ENCODE measurements around the gene PMEPA1. TPM values are rescaled to one million over a fixed set of nuclear protein-coding genes. Genes with fewer than 3 reads are reported as not detected.

The PMEPA1 gene
- polyA plus RNA-seq, 4 donors, result 4.0 to 12.7 (median 9.6) TPM

DNA sequence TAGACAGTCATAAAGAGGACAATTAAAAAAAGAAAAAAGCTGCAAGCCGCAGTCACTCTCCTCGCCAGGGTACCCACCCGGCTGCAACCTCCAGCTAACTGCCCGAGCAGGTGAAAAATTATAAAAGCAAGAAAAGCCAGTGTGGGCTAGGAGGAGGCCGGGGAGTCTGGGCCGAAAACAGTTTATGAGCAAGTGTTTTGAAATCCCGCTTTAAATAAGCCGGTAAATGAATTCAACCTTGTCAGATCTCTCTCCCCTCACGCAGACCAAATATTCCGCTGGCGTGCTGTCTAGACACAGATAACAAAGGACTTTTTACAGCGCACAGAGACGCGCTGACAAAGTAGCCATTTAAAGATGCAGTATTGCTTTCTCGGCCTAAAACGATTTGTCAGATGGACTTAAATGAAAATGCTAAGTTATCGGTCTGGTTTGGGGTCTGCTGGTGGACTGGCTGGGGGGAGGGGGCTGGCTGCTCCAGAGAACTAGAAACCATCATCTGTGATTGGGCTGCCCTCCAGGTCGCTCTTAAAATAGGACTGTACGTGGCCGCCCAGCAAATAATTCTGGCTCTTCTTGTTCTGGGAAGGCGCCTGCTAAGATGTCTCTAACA is 24.6 kb downstream of the PMEPA1 start:
- FAIRE-seq (no peak), DNase-seq (no peak)
- 62 to 80% (median 75%) methylated on average over 21 of the region's 21 CpGs for WGBS, 3 donors
- no peak overlapping the region for H3K4me3 ChIP-seq (ENCODE audit: low read depth in 1 of 3, low read length in 3 of 3)
- no peak overlapping the region for H3K27ac ChIP-seq (ENCODE audit: low read depth in 1 of 3, low read length in 2 of 3)
- no peaks in the 10 kb centered on the region for H3K27me3 ChIP-seq (ENCODE audit: control insufficient read depth in 3 of 3, insufficient read depth in 3 of 3, low read length in 3 of 3)
- peaks cover 0 to 15% (median 0%) of the 10 kb centered on the region in 3 donors for H3K36me3 ChIP-seq (ENCODE audit: control insufficient read depth in 3 of 3, insufficient read depth in 2 of 3, low read depth in 1 of 3, low read length in 3 of 3)
- H3K9me3 ChIP-seq (ENCODE audit: control insufficient read depth in 2 of 2, insufficient read depth in 1 of 2, low read depth in 1 of 2, low read length in 1 of 2), result no peaks in the 10 kb centered on the region
- peaks cover 0 to 9% (median 2%) of the 10 kb centered on the region in 3 donors for H3K4me1 ChIP-seq (ENCODE audit: control insufficient read depth in 3 of 3, insufficient read depth in 2 of 3, low read depth in 1 of 3, low read length in 2 of 3)

GRCh38 chr20:57684808-57685140 is 25.0 kb downstream of the PMEPA1 start:
- DNase-seq, result no peak
- WGBS, 3 donors, result 43 to 60% (median 55%) methylated on average over 5 of the region's 5 CpGs
- peaks cover 0 to 9% (median 2%) of the 10 kb centered on the region in 3 donors for H3K4me1 ChIP-seq (ENCODE audit: control insufficient read depth in 3 of 3, insufficient read depth in 2 of 3, low read depth in 1 of 3, low read length in 2 of 3)
- no peaks in the 10 kb centered on the region for H3K9me3 ChIP-seq (ENCODE audit: control insufficient read depth in 2 of 2, insufficient read depth in 1 of 2, low read depth in 1 of 2, low read length in 1 of 2)
- H3K27ac ChIP-seq (ENCODE audit: low read depth in 1 of 3, low read length in 2 of 3), result no peak overlapping the region
- peaks cover 0 to 15% (median 0%) of the 10 kb centered on the region in 3 donors for H3K36me3 ChIP-seq (ENCODE audit: control insufficient read depth in 3 of 3, insufficient read depth in 2 of 3, low read depth in 1 of 3, low read length in 3 of 3)
- FAIRE-seq, result no peak
- no peaks in the 10 kb centered on the region for H3K27me3 ChIP-seq (ENCODE audit: control insufficient read depth in 3 of 3, insufficient read depth in 3 of 3, low read length in 3 of 3)
- no peak overlapping the region for H3K4me3 ChIP-seq (ENCODE audit: low read depth in 1 of 3, low read length in 3 of 3)

- Histone ChIP-seq H3K9me3 (ENCODE audit: control insufficient read depth in 2 of 2, insufficient read depth in 1 of 2, low read depth in 1 of 2, low read length in 1 of 2) (peaks cover 0 to 1% of the 10 kb centered on the region in 2 donors), H3K4me1 (ENCODE audit: control insufficient read depth in 3 of 3, insufficient read depth in 2 of 3, low read depth in 1 of 3, low read length in 2 of 3) (peaks cover 0 to 9% (median 1%) of the 10 kb centered on the region in 3 donors), H3K36me3 (ENCODE audit: control insufficient read depth in 3 of 3, insufficient read depth in 2 of 3, low read depth in 1 of 3, low read length in 3 of 3) (peaks cover 0 to 17% (median 0%) of the 10 kb centered on the region in 3 donors), H3K27me3 (ENCODE audit: control insufficient read depth in 3 of 3, insufficient read depth in 3 of 3, low read length in 3 of 3) (no peaks in the 10 kb centered on the region), H3K4me3 (ENCODE audit: low read depth in 1 of 3, low read length in 3 of 3) (no peak overlapping the region), H3K27ac (ENCODE audit: low read depth in 1 of 3, low read length in 2 of 3) (no peak overlapping the region)
- DNase-seq (no peak), FAIRE-seq (no peak)
- 79 to 88% (median 87%) methylated on average over 26 of the region's 26 CpGs for WGBS, 3 donors
Measured at GRCh38 chr20:57683881-57684807, 25.7 kb downstream of the PMEPA1 start.

DNA sequence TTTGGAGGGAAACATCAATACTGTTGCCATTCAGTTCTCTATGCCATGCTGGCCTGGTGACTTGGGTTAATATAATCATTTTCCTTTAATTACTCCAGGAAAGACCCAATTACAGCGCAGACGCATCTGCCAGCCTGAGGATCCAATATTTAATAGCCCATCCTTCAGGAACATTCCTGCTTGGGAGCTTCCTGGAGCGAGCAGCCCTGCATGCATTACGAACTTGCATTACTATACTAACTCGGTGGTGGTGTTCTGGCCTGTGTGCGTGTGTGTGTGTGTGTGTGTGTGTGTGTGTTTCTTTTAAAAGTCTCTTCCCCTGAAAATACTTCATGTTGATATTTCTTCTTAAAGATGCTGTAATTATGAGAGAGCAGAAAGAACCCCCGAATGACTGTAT is 26.5 kb downstream of the PMEPA1 start:
- FAIRE-seq (no peak), DNase-seq (no peak)
- H3K27me3 ChIP-seq (ENCODE audit: control insufficient read depth in 3 of 3, insufficient read depth in 3 of 3, low read length in 3 of 3), result no peaks in the 10 kb centered on the region
- WGBS, 3 donors, result 60 to 79% (median 77%) methylated on average over 7 of the region's 7 CpGs
- H3K4me3 ChIP-seq (ENCODE audit: low read depth in 1 of 3, low read length in 3 of 3), result no peak overlapping the region
- peaks cover 0 to 9% (median 0%) of the 10 kb centered on the region in 3 donors for H3K4me1 ChIP-seq (ENCODE audit: control insufficient read depth in 3 of 3, insufficient read depth in 2 of 3, low read depth in 1 of 3, low read length in 2 of 3)
- peaks cover 0 to 3% of the 10 kb centered on the region in 2 donors for H3K9me3 ChIP-seq (ENCODE audit: control insufficient read depth in 2 of 2, insufficient read depth in 1 of 2, low read depth in 1 of 2, low read length in 1 of 2)
- peak overlapping the region in 1 of 3 donors; percentile 78 for H3K27ac ChIP-seq (ENCODE audit: low read depth in 1 of 3, low read length in 2 of 3)
- peaks cover 0 to 13% (median 0%) of the 10 kb centered on the region in 3 donors for H3K36me3 ChIP-seq (ENCODE audit: control insufficient read depth in 3 of 3, insufficient read depth in 2 of 3, low read depth in 1 of 3, low read length in 3 of 3)

GRCh38 chr20:57682184-57683101 is 27.4 kb downstream of the PMEPA1 start:
- no peak overlapping the region for H3K4me3 ChIP-seq (ENCODE audit: low read depth in 1 of 3, low read length in 3 of 3)
- peaks cover 0 to 3% of the 10 kb centered on the region in 2 donors for H3K9me3 ChIP-seq (ENCODE audit: control insufficient read depth in 2 of 2, insufficient read depth in 1 of 2, low read depth in 1 of 2, low read length in 1 of 2)
- 76 to 89% (median 88%) methylated on average over 28 of the region's 28 CpGs for WGBS, 3 donors
- FAIRE-seq (no peak), DNase-seq (no peak)
- peaks cover 0 to 13% (median 0%) of the 10 kb centered on the region in 3 donors for H3K36me3 ChIP-seq (ENCODE audit: control insufficient read depth in 3 of 3, insufficient read depth in 2 of 3, low read depth in 1 of 3, low read length in 3 of 3)
- peaks cover 0 to 9% (median 0%) of the 10 kb centered on the region in 3 donors for H3K4me1 ChIP-seq (ENCODE audit: control insufficient read depth in 3 of 3, insufficient read depth in 2 of 3, low read depth in 1 of 3, low read length in 2 of 3)
- peak overlapping the region in 2 of 3 donors; percentile 38 to 87 for H3K27ac ChIP-seq (ENCODE audit: low read depth in 1 of 3, low read length in 2 of 3)
- H3K27me3 ChIP-seq (ENCODE audit: control insufficient read depth in 3 of 3, insufficient read depth in 3 of 3, low read length in 3 of 3), result no peaks in the 10 kb centered on the region

DNA sequence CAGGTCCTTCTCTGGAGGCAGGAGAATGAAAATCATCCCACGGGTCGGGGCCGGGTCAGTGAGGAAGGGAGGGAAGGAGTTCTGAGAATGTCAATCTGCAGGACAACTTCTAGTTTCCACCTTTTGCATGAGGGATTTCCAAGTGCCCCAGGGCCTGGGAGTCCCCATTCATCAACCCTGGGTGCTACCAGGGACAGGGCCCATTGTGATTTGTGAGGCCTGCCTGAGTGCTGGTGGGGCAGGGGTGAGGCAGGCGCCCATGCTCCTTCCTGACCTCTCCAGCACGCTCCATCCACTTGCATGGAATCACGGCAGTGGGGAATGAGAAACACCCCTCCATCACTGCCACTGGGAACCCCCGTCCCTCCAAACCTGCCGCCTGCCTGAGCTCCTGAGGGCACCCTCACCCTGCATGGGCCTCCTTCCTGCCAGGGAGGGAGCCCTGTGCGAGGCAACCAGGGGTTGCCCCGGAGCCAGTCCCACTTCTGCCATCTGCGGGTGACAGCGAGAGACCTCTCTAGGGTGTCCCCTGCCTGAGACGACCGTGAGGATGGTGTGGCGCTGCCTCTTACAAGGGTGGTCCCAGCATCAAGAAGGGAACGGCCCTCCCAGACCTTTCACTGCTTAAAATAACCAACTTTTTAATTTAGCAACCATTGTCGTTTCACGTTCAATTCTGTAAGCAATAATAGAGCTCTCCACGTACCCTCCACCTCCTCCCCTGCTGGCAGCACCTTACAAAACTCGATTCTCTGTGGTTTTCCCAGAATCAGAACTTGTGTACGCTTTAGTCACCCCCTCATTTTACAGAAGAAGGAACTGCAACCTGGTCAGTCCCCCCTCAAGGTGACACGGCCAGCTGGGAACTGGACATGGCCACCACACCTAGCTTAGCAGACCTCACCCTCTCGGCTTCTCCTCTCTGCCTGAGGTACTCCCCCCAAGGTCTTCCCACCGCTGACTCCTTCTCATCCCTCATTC is 28.6 kb downstream of the PMEPA1 start:
- Histone ChIP-seq H3K27ac (ENCODE audit: low read depth in 1 of 3, low read length in 2 of 3) (peak overlapping the region in 1 of 3 donors; percentile 87), H3K4me3 (ENCODE audit: low read depth in 1 of 3, low read length in 3 of 3) (no peak overlapping the region), H3K36me3 (ENCODE audit: control insufficient read depth in 3 of 3, insufficient read depth in 2 of 3, low read depth in 1 of 3, low read length in 3 of 3) (peaks cover 0 to 11% (median 0%) of the 10 kb centered on the region in 3 donors), H3K4me1 (ENCODE audit: control insufficient read depth in 3 of 3, insufficient read depth in 2 of 3, low read depth in 1 of 3, low read length in 2 of 3) (peaks cover 0 to 12% (median 0%) of the 10 kb centered on the region in 3 donors), H3K27me3 (ENCODE audit: control insufficient read depth in 3 of 3, insufficient read depth in 3 of 3, low read length in 3 of 3) (no peaks in the 10 kb centered on the region), H3K9me3 (ENCODE audit: control insufficient read depth in 2 of 2, insufficient read depth in 1 of 2, low read depth in 1 of 2, low read length in 1 of 2) (peaks cover 0 to 3% of the 10 kb centered on the region in 2 donors)
- DNase-seq (no peak), FAIRE-seq (no peak)
- 72 to 85% (median 75%) methylated on average over 24 of the region's 24 CpGs for WGBS, 3 donors

- FAIRE-seq, result no peak
- no peak for DNase-seq
- peak overlapping the region in 1 of 3 donors; percentile 87 for H3K27ac ChIP-seq (ENCODE audit: low read depth in 1 of 3, low read length in 2 of 3)
Measured at GRCh38 chr20:57680131-57680716, 29.6 kb downstream of the PMEPA1 start.

More at GRCh38 chr20:57680131-57680716, 29.6 kb downstream of the PMEPA1 start:
- H3K27me3 ChIP-seq (ENCODE audit: control insufficient read depth in 3 of 3, insufficient read depth in 3 of 3, low read length in 3 of 3), result no peaks in the 10 kb centered on the region
- peaks cover 0 to 3% of the 10 kb centered on the region in 2 donors for H3K9me3 ChIP-seq (ENCODE audit: control insufficient read depth in 2 of 2, insufficient read depth in 1 of 2, low read depth in 1 of 2, low read length in 1 of 2)
- H3K4me1 ChIP-seq (ENCODE audit: control insufficient read depth in 3 of 3, insufficient read depth in 2 of 3, low read depth in 1 of 3, low read length in 2 of 3), result peaks cover 0 to 10% (median 0%) of the 10 kb centered on the region in 3 donors
- H3K4me3 ChIP-seq (ENCODE audit: low read depth in 1 of 3, low read length in 3 of 3), result no peak overlapping the region
- peaks cover 0 to 11% (median 0%) of the 10 kb centered on the region in 3 donors for H3K36me3 ChIP-seq (ENCODE audit: control insufficient read depth in 3 of 3, insufficient read depth in 2 of 3, low read depth in 1 of 3, low read length in 3 of 3)
- WGBS, 3 donors, result 55 to 65% (median 59%) methylated on average over 12 of the region's 12 CpGs
